Choroid plexus epithelial cell (primary cell): Measurements from ENCODE around the gene KPNA6.
A peak's percentile ranks its signal among the peaks of the same experiment; 100 is the strongest.
"Not testable (repeated sequence)": the region's sequence is repeated elsewhere in the genome, so short reads cannot be mapped to it uniquely, and the experiment has no call there.

Experiments
- DNase-seq: peaks from one replicate; pipeline ENCODE4 v3.0.0-alpha.2; 2010; ENCODE audit warnings: low read depth
- H3K4me3 ChIP-seq: 2 replicates; pipeline ENCODE4 v1.5.1; 2011; ENCODE audit warnings: low read depth, mild to moderate bottlenecking, control low read depth, low read length, moderate library complexity
- CTCF ChIP-seq: conservative IDR thresholded peaks from 2 replicates; pipeline ENCODE4 v1.5.1; 2011; ENCODE audit warnings: low read depth, mild to moderate bottlenecking, control low read depth, inconsistent platforms, low read length, moderate library complexity

KPNA6 gene

GRCh38 chr1:32107742-32108661 lies at the start of gene KPNA6:
Gene KPNA6, plus strand, starts transcription at chr1:32108056. Its CDS starts 75 bp downstream, at chr1:32108131.
- H3K4me3 ChIP-seq: peak within 1 kb of the TSS; percentile 98
- peak; percentile 98 for DNase-seq
- peak; percentile 1 for TF ChIP-seq CTCF

GRCh38 chr1:32060914-32061313 lies 46.9 kb upstream of the KPNA6 start:
- DNase-seq: no peak
- no peak overlapping the region for H3K4me3 ChIP-seq
- TF ChIP-seq CTCF: no peak

- no peak overlapping the region for H3K4me3 ChIP-seq
- peak; percentile 23 for DNase-seq
- TF ChIP-seq CTCF: no peak
These were observed 45.0 kb upstream of the KPNA6 start for GRCh38 chr1:32062867-32063230.

GRCh38 chr1:32063261-32063681 lies 44.6 kb upstream of the KPNA6 start:
- no peak overlapping the region for H3K4me3 ChIP-seq
- TF ChIP-seq CTCF: peak; percentile 67
- peak; percentile 84 for DNase-seq

- H3K4me3 ChIP-seq, DNase-seq: not testable (repeated sequence)
These were observed 42.0 kb upstream of the KPNA6 start for GRCh38 chr1:32065613-32066488.

GRCh38 chr1:32066489-32066873 lies 41.4 kb upstream of the KPNA6 start:
- no peak overlapping the region for H3K4me3 ChIP-seq
- TF ChIP-seq CTCF: no peak
- DNase-seq: peak; percentile 66

GRCh38 chr1:32068957-32069588 lies 38.8 kb upstream of the KPNA6 start:
- TF ChIP-seq CTCF: no peak
- DNase-seq: peak; percentile 53
- no peak overlapping the region for H3K4me3 ChIP-seq
